Measurements from ENCODE around the gene CARS1.
"Not testable (repeated sequence)": the region's sequence is repeated elsewhere in the genome, so short reads cannot be mapped to it uniquely, and the experiment has no call there.

Gene CARS1

GRCh38 chr11:3089236-3090061 is 32.2 kb upstream of the CARS1 start:
- DNase-seq = no peak

- DNase-seq = no peak
These were observed 31.6 kb upstream of the CARS1 start for GRCh38 chr11:3088806-3089205.

GRCh38 chr11:3087821-3088800 is 30.9 kb upstream of the CARS1 start:
- DNase-seq = no peak

- DNase-seq = no peak
These were observed 30.1 kb upstream of the CARS1 start for GRCh38 chr11:3087373-3087772.

GRCh38 chr11:3086671-3087150 is 29.5 kb upstream of the CARS1 start:
- no peak for DNase-seq

GRCh38 chr11:3086114-3086513 is 28.9 kb upstream of the CARS1 start:
- no peak for DNase-seq

- DNase-seq = no peak
These were observed 27.8 kb upstream of the CARS1 start for GRCh38 chr11:3085052-3085451.

GRCh38 chr11:3083321-3083720 is 26.1 kb upstream of the CARS1 start:
- DNase-seq = no peak

GRCh38 chr11:3081386-3081751 is 24.1 kb upstream of the CARS1 start:
- DNase-seq = no peak

- DNase-seq = no peak
These were observed 23.6 kb upstream of the CARS1 start for GRCh38 chr11:3080733-3081385.

GRCh38 chr11:3080104-3080503 is 22.9 kb upstream of the CARS1 start:
- DNase-seq = no peak

GRCh38 chr11:3077846-3078440 is 20.7 kb upstream of the CARS1 start:
- no peak for DNase-seq

- DNase-seq = no peak
These were observed 20.1 kb upstream of the CARS1 start for GRCh38 chr11:3077189-3077836.

GRCh38 chr11:3074912-3075589 is 17.8 kb upstream of the CARS1 start:
- DNase-seq = no peak

GRCh38 chr11:3073029-3073435 is 15.8 kb upstream of the CARS1 start:
- no peak for DNase-seq

- DNase-seq = no peak
These were observed 12.2 kb upstream of the CARS1 start for GRCh38 chr11:3069425-3069824.

- DNase-seq = not testable (repeated sequence)
These were observed 9.1 kb upstream of the CARS1 start for GRCh38 chr11:3066308-3066707.

GRCh38 chr11:3064709-3065108 is 7.5 kb upstream of the CARS1 start:
- DNase-seq = not testable (repeated sequence)

GRCh38 chr11:3063876-3064275 is 6.7 kb upstream of the CARS1 start:
- DNase-seq = not testable (repeated sequence)

- DNase-seq = not testable (repeated sequence)
These were observed 6.2 kb upstream of the CARS1 start for GRCh38 chr11:3063432-3063831.

GRCh38 chr11:3060436-3061025 is 3.3 kb upstream of the CARS1 start:
- no peak for DNase-seq

All from stimulated activated CD4-positive, alpha-beta T cell treated with anti-CD3 and anti-CD28 coated beads, Interleukin-4, amount 100 ng/mL, for 1 hour (primary cell).